GM12878 (cell line): ENCODE data around the gene SOX10. TPM values are rescaled to one million over a fixed set of nuclear protein-coding genes. Genes with fewer than 3 reads are reported as not detected.

Experiments
- ASH2L ChIP-seq: fragments of 300-600, 200-600 bp; sonication (generic); IDR thresholded peaks from 2 replicates; pipeline ENCODE4 v1.6.1; 2017; ENCODE audit warnings: low read depth, mild to moderate bottlenecking, borderline replicate concordance
- BCLAF1 ChIP-seq: fragments of 450-650 bp; IDR thresholded peaks from 2 replicates; pipeline ENCODE4 v1.6.1; 2017; ENCODE audit warnings: antibody characterized with exemption, mild to moderate bottlenecking, moderate library complexity
- HCFC1 ChIP-seq: fragments of 150-350 bp; IDR thresholded peaks from 2 replicates; pipeline ENCODE4 v1.6.1; 2014; ENCODE audit warnings: low read length
- HSF1 ChIP-seq: fragments of 150-350 bp; IDR thresholded peaks from 2 replicates; pipeline ENCODE4 v1.6.1; 2014; ENCODE audit warnings: mild to moderate bottlenecking, low read depth, low read length
- MLLT1 ChIP-seq: fragments of 450-650 bp; IDR thresholded peaks from 2 replicates; pipeline ENCODE4 v1.6.1; 2016; ENCODE audit warnings: mild to moderate bottlenecking
- MYC ChIP-seq: IDR thresholded peaks from 2 replicates; pipeline ENCODE4 v1.6.1; 2011; ENCODE audit warnings: mild to moderate bottlenecking, low read length, moderate library complexity, inconsistent platforms; ENCODE audit not compliant: insufficient read depth, insufficient replicate concordance, insufficient read length, severe bottlenecking
- NKRF ChIP-seq: fragments of 450-650 bp; conservative IDR thresholded peaks from 2 replicates; pipeline ENCODE4 v1.6.1; 2017; ENCODE audit warnings: mild to moderate bottlenecking, moderate library complexity
- NRF1 ChIP-seq: conservative IDR thresholded peaks from 2 replicates; pipeline ENCODE4 v1.6.1; 2011; ENCODE audit warnings: mild to moderate bottlenecking, low read depth, low read length, improper control_type of control experiment
- PKNOX1 ChIP-seq: fragments of 450-650 bp; IDR thresholded peaks from 2 replicates; pipeline ENCODE4 v1.6.1; 2016; ENCODE audit warnings: mild to moderate bottlenecking
- POLR2A ChIP-seq: IDR thresholded peaks from 2 replicates; pipeline ENCODE4 v1.6.1; 2011; ENCODE audit warnings: low read depth, mild to moderate bottlenecking, low read length
- REST ChIP-seq: IDR thresholded peaks from 2 replicates; pipeline ENCODE4 v1.6.1; 2012; ENCODE audit warnings: mild to moderate bottlenecking, low read depth, low read length
- SIN3A ChIP-seq: IDR thresholded peaks from 2 replicates; pipeline ENCODE4 v1.6.1; 2012; ENCODE audit warnings: low read depth, low read length, improper control_type of control experiment
- SIX5 ChIP-seq: IDR thresholded peaks from 2 replicates; pipeline ENCODE4 v1.6.1; 2011; ENCODE audit warnings: mild to moderate bottlenecking, low read depth, low read length, moderate library complexity; ENCODE audit not compliant: severe bottlenecking
- SMAD5 ChIP-seq: IDR thresholded peaks from 2 replicates; pipeline ENCODE4 v1.6.1; 2016; ENCODE audit warnings: antibody characterized with exemption, low read depth
- WRNIP1 ChIP-seq: IDR thresholded peaks from 2 replicates; pipeline ENCODE4 v1.6.1; 2011; ENCODE audit warnings: low read depth, low read length, improper control_type of control experiment, borderline replicate concordance
- ZZZ3 ChIP-seq: IDR thresholded peaks from 2 replicates; pipeline ENCODE4 v1.6.1; 2011; ENCODE audit warnings: low read depth; ENCODE audit not compliant: control insufficient read depth, insufficient read length
- polyA plus RNA-seq, 11 experiments: library from polyadenylated mRNA; depleted of rRNA in 4 of 11; unstranded in 6 of 11; stranded (reverse) in 5 of 11; fragments of >200 nt; fragmentation: Nextera tagmentation in 4 of 11; fragmentation: Illumina TruSeq in 1 of 11; extraction: Ambion mirVana in 4 of 11; extraction: Trizol in 1 of 11; gene quantifications; 1 replicate in 1 of 11; 2 replicates in 10 of 11; pipeline versions ENCODE4 v1.2.1 to v1.2.3, GENCODE V29; 2011 to 2016; ENCODE audit warnings: inconsistent platforms in 2 of 11, missing spikeins in 2 of 11, low read depth in 1 of 11
- total RNA-seq, 4 experiments: library from RNA; depleted of rRNA in 3 of 4; stranded (reverse); fragments of >200 nt in 3 of 4; fragmentation: Illumina TruSeq in 1 of 4; extraction: Trizol in 1 of 4; gene quantifications; 2 replicates each; pipeline versions ENCODE4 v1.2.1 to v1.2.3, GENCODE V29; 2013 to 2021

SOX10 gene
- total and polyA plus RNA-seq, 10 of the 15 experiments (the other 5 are each of a cell fraction or from before 2014, with no cell fraction given), result 0.05 TPM; not detected in 9

- TF ChIP-seq MLLT1, result no peak
- TF ChIP-seq ZZZ3, result no peak
- TF ChIP-seq POLR2A, result no peak
- no peak for TF ChIP-seq ASH2L
- no peak for TF ChIP-seq SIN3A
- TF ChIP-seq REST, result no peak
- no peak for TF ChIP-seq HCFC1
- no peak for TF ChIP-seq BCLAF1
- TF ChIP-seq NKRF, result no peak
- TF ChIP-seq PKNOX1, result 0 out of 2 replicates have a peak, but pooled peaks have one; percentile 8
- no peak for TF ChIP-seq SIX5
- TF ChIP-seq WRNIP1, result no peak
- TF ChIP-seq SMAD5, result no peak
- TF ChIP-seq NRF1, result no peak
- no peak for TF ChIP-seq HSF1
- TF ChIP-seq MYC, result no peak
Measured at GRCh38 chr22:37933711-37934376, 50.5 kb downstream of the SOX10 start (continued).
